KOPT-K1 (cell line): ENCODE measurements around the gene PDZD2.

Experiments
- H3K27ac ChIP-seq: fragments of 200-600 bp; sonication (generic); 2 replicates; pipeline ENCODE4 v1.5.1; 2016; ENCODE audit warnings: antibody characterized with exemption, mild to moderate bottlenecking, low read depth, low read length; ENCODE audit not compliant: poor library complexity, severe bottlenecking
- H3K36me3 ChIP-seq: fragments of 200-600 bp; sonication (generic); 2 replicates; pipeline ENCODE4 v1.5.1; 2017; ENCODE audit warnings: antibody characterized with exemption, mild to moderate bottlenecking, low read length, moderate library complexity; ENCODE audit not compliant: insufficient read depth
- H3K9me3 ChIP-seq: fragments of 200-600 bp; sonication (generic); 2 replicates; pipeline ENCODE4 v1.5.1; 2017; ENCODE audit warnings: antibody characterized with exemption, low read length, mild to moderate bottlenecking; ENCODE audit not compliant: insufficient read depth, poor library complexity, severe bottlenecking

PDZD2 gene

GRCh38 chr5:32147959-32148358 is 509.0 kb downstream of the PDZD2 start:
- H3K9me3 ChIP-seq, result no peaks in the 10 kb centered on the region
- peaks cover 39% of the 10 kb centered on the region for H3K36me3 ChIP-seq
- H3K27ac ChIP-seq, result no peak overlapping the region

- H3K36me3 ChIP-seq, result peaks cover 42% of the 10 kb centered on the region
- H3K27ac ChIP-seq, result no peak overlapping the region
- H3K9me3 ChIP-seq, result no peaks in the 10 kb centered on the region
Measured at GRCh38 chr5:32150366-32150765, 511.4 kb downstream of the PDZD2 start.

- peaks cover 37% of the 10 kb centered on the region for H3K36me3 ChIP-seq
- no peaks in the 10 kb centered on the region for H3K9me3 ChIP-seq
- H3K27ac ChIP-seq, result no peak overlapping the region
Measured at GRCh38 chr5:32151198-32151597, 512.3 kb downstream of the PDZD2 start.

GRCh38 chr5:32153723-32154122 is 514.8 kb downstream of the PDZD2 start:
- no peak overlapping the region for H3K27ac ChIP-seq
- H3K9me3 ChIP-seq, result no peaks in the 10 kb centered on the region
- peaks cover 46% of the 10 kb centered on the region for H3K36me3 ChIP-seq

GRCh38 chr5:32155211-32155610 is 516.3 kb downstream of the PDZD2 start:
- no peaks in the 10 kb centered on the region for H3K9me3 ChIP-seq
- no peak overlapping the region for H3K27ac ChIP-seq
- peaks cover 43% of the 10 kb centered on the region for H3K36me3 ChIP-seq

GRCh38 chr5:32156635-32157034 is 517.7 kb downstream of the PDZD2 start:
- Histone ChIP-seq H3K9me3 (no peaks in the 10 kb centered on the region), H3K36me3 (peaks cover 48% of the 10 kb centered on the region), H3K27ac (no peak overlapping the region)

- Histone ChIP-seq H3K27ac (no peak overlapping the region), H3K36me3 (peaks cover 44% of the 10 kb centered on the region), H3K9me3 (no peaks in the 10 kb centered on the region)
Measured at GRCh38 chr5:32157078-32157477, 518.1 kb downstream of the PDZD2 start.

- no peaks in the 10 kb centered on the region for H3K9me3 ChIP-seq
- no peak overlapping the region for H3K27ac ChIP-seq
- peaks cover 37% of the 10 kb centered on the region for H3K36me3 ChIP-seq
Measured at GRCh38 chr5:32158679-32158975, 519.7 kb downstream of the PDZD2 start.

GRCh38 chr5:32159328-32160072 is 520.6 kb downstream of the PDZD2 start:
- Histone ChIP-seq H3K36me3 (peaks cover 45% of the 10 kb centered on the region), H3K27ac (no peak overlapping the region), H3K9me3 (no peaks in the 10 kb centered on the region)

- Histone ChIP-seq H3K9me3 (no peaks in the 10 kb centered on the region), H3K27ac (no peak overlapping the region), H3K36me3 (peaks cover 47% of the 10 kb centered on the region)
Measured at GRCh38 chr5:32160228-32160627, 521.3 kb downstream of the PDZD2 start.
